HFF-Myc (cell line): Measurements from ENCODE around the gene CHPF2.

Experiments
- DNase-seq: peaks from one replicate; pipeline ENCODE4 v3.0.0-alpha.2; 2011; ENCODE audit warnings: low read depth; ENCODE audit errors: extremely low read depth
- H3K4me3 ChIP-seq: replicated peaks from 2 replicates; pipeline ENCODE4 v1.5.1; 2011; ENCODE audit warnings: low read depth, mild to moderate bottlenecking, control low read depth, low read length
- TF ChIP-seq, protein P1 (sequence below): IDR thresholded peaks from 2 replicates; pipeline ENCODE4 v1.5.1; 2012; ENCODE audit warnings: mild to moderate bottlenecking, low read depth, low read length, control low read depth; ENCODE audit errors: missing control alignments

Gene CHPF2

DNA sequence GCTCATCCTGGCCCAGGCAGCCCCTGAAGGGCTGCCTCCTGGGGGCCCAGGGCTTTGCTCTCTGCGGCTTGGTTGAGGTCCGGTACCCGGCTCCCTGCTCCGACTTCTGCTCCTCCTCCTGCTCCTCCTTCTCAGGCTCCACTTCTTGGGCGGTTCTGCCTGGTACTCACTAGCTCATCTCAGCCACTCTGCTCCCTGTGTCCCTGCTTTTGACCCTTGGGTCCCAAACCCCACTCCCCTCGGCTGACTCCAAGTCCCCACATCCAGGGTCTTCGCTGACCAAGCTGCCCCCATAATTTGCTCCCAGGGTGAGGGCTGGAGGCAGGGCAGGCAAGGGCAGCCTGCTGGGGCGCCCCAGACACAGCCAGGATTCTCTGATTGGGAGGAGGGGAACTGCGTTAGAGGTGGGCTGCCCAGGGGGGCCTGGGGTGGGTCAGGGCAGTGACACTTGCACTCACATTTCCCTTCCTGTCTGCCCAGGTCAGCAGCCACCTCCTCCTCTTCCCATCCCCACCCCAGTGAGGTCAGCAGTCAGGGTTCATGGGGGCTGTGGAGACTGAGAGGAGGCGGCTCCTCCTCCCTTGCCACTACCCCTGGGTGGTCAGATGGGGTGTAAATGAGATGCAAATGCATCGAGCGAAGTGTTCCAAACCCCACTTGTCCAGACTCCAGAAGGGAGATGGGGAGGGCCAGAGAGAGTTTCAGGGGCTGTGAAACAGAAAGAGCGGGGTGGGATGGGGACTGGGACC, 14.0 kb downstream of the CHPF2 start:
- no peak overlapping the region for H3K4me3 ChIP-seq
- no peak for DNase-seq
- TF ChIP-seq, protein P1, sequence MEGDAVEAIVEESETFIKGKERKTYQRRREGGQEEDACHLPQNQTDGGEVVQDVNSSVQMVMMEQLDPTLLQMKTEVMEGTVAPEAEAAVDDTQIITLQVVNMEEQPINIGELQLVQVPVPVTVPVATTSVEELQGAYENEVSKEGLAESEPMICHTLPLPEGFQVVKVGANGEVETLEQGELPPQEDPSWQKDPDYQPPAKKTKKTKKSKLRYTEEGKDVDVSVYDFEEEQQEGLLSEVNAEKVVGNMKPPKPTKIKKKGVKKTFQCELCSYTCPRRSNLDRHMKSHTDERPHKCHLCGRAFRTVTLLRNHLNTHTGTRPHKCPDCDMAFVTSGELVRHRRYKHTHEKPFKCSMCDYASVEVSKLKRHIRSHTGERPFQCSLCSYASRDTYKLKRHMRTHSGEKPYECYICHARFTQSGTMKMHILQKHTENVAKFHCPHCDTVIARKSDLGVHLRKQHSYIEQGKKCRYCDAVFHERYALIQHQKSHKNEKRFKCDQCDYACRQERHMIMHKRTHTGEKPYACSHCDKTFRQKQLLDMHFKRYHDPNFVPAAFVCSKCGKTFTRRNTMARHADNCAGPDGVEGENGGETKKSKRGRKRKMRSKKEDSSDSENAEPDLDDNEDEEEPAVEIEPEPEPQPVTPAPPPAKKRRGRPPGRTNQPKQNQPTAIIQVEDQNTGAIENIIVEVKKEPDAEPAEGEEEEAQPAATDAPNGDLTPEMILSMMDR = no peak

DNA sequence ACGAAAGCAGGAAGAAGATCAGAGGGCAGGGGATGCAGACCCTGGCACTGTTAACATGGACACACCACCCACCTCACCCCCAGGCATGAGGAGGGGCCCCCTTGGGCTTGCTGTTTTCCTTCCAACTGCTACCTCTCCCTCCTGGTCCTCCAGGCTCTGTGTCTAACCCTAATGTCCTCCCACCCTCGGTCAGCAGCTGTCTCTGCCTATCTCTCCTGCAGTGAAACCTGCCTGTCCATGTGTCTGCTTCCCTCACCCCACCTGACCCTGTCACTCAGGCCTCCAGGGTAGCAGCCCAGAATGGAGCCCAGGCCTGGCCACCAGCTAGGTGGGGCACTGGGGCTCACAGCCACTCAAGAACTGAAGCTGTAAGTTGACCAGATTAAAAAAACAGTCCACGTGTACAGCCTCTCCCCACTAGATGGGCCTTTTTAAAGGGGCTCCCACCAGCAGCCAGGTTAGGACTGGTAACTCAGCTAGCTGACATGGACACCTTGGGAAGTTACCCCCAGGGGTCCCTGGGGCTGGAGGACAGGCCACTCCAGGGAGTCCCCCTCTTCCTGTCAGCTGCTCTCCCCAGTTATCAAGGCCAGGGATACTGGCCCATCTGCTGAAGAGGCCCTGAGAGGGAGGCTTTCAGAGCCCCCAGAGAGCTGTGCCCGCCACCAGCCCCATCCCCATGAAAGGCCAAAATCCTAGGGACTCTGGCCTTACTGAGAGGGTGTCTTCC, 14.7 kb downstream of the CHPF2 start:
- DNase-seq = no peak
- TF ChIP-seq, protein P1 = no peak
- peak overlapping the region; percentile 46 for H3K4me3 ChIP-seq

DNA sequence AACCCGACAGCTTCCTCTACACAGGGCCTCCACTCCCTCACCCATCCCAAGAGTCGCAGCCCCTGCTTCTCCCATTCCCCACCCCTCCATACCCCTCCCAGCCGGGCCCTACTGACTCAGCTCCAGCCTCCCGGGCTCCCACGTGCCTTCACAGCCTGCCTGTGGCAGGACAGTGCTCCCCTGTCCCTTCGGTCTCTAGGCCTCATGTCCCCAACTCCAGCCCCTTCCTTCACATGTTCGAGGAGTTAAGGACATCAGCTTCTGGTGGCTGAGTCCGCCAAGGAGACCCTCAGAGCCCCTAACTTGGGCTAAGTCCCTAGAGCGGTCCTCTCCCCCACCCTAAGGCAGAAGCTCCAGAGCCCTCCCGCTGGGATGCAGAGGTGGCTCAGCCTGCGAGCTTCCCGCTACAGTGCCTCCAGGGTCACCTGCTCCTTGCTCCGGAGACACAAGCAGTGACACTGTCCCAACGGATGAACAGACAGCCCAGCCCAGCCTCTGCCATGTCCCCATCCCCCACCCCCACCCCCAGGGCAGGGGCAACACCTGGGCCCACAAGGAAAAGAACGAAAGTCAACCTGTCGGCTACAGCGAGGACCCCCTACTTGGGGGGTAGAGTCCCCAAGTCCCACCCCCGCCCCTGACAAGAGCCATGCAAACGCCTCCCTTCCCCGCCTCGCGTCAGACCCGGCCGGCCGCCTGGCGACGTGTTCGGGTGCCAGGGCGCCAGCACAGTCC, 15.5 kb downstream of the CHPF2 start:
- TF ChIP-seq, protein P1 = no peak
- H3K4me3 ChIP-seq = peak overlapping the region; percentile 46
- no peak for DNase-seq

DNA sequence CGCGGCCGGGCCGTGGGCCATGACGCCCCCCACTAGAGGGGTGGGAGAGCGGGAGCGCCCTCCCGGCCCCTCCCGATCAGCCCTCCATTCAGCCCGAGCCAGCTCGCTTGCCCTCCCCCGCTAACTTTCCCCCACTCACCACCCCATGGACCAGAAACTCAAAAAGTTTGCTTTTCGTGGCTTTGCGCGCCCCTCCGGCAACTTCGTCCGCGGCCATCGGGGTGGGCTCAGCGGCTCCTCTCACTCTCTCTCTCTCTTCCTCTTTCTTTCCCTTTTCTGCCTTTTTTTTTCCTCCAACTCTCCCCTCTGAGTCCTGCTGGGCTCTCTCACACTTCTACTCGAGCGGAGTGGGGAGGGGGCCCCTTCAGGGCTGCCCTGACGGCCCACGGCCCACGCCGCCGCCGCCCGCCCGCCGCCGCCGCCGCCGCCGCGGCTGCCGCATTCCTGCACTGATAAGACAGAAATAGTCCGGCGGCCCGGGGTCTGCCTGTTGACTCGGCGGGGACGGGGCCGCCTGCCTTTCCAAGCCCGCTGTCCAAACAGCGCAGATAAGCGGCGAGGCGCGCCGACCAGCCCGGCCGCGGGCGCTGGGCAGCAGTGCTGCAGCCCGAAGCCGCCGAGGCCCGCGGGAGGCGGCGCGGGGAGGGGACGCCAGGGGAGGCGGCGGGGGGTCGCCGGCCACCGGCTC, 16.2 kb downstream of the CHPF2 start, which contains the start of gene SMARCD3:
Gene SMARCD3 (minus strand): TSS at position 349 of the 688 bp plus-strand sequence. CDS start 132 bp downstream, at position 217.
- peak within 1 kb of the TSS; percentile 46 for H3K4me3 ChIP-seq
- DNase-seq = no peak
- TF ChIP-seq, protein P1 = no peak

DNA sequence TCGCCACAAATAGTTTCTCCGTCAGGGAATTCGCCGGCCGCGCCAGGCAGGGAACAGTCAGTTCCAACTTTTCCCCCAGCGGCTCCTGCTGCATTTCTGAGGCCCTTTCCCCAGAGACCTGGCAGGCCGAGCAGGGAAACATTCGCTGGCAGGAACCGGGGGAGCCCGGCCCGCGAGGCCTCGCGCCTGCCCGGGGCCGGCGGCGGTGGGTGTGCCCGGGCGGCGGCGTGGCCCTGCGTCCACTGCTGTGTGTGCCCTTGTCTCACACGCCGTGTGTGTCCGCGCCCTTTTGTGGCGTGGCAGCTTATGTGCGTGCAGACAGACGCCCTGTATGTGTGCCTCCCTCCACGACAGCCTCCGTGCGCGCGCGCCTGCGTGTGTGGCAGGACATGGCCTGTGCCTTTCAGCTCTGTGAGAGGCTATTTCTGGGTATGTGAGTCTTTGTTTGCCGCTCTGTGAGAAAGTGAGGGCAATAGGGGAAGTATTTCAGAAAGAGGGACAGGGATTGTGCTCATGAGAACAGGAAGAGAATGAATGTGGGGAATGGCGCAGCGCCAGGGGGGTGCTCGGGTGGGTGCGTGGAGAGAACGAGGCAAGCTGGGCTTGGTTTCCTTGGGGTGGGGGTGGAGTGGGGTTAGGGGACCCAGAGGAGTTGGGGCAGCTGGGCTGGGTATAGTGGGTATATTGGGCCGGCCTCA, 16.9 kb downstream of the CHPF2 start:
- DNase-seq = no peak
- peak overlapping the region; percentile 46 for H3K4me3 ChIP-seq
- TF ChIP-seq, protein P1 = no peak

DNA sequence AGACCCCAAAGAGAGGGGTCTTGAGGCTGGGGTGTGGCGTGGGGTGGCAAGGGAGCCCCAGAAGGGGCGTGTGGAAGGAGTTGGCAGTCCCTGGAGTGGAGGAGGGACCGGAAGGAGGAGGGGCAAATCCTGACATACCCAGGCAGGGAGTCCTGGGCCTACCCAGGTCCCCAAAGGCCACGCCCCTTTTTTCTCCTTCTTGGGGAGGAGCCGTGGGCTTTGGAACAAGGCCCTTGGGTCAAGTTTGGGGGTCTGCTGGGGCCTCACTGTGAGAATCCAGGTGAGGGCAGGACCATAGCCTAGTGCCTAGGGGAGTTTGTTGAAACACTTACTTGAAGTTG, 17.4 kb downstream of the CHPF2 start:
- no peak for DNase-seq
- TF ChIP-seq, protein P1 = no peak
- no peak overlapping the region for H3K4me3 ChIP-seq
